SK-N-SH (cell line): ENCODE data around the gene SSNA1.

ENCODE experiments used
- CTCF ChIP-seq: fragments of 200-600 bp; sonication (generic); IDR thresholded peaks from 2 replicates; pipeline ENCODE4 v1.6.1; 2017; ENCODE audit warnings: antibody characterized with exemption, mild to moderate bottlenecking, moderate library complexity
- EP300 ChIP-seq, 2 experiments: IDR thresholded peaks; 2 replicates each; pipeline versions ENCODE4 v1.4.0 to v1.6.1; 2012; ENCODE audit warnings: borderline replicate concordance in 1 of 2, low read depth in 1 of 2, low read length in 1 of 2
- EZH2phosphoT487 ChIP-seq: fragments of 200-600 bp; sonication (generic); IDR thresholded peaks from 2 replicates; pipeline ENCODE4 v1.6.1; 2017; ENCODE audit warnings: low read depth, mixed run types, mild to moderate bottlenecking, antibody characterized with exemption, moderate library complexity, borderline replicate concordance
- FOXM1 ChIP-seq: IDR thresholded peaks from 2 replicates; pipeline ENCODE4 v1.4.0; 2012; ENCODE audit warnings: low read depth, mild to moderate bottlenecking
- JUND ChIP-seq: IDR thresholded peaks from 2 replicates; pipeline ENCODE4 v1.4.0; 2012
- PBX3 ChIP-seq: IDR thresholded peaks from 2 replicates; pipeline ENCODE4; 2012
- POLR2AphosphoS5 ChIP-seq: IDR thresholded peaks from 2 replicates; pipeline ENCODE4 v1.6.1; 2012; ENCODE audit warnings: low read depth, low read length
- RXRA ChIP-seq: IDR thresholded peaks from 2 replicates; pipeline ENCODE4 v1.4.0; 2012; ENCODE audit warnings: low read depth, mild to moderate bottlenecking, borderline replicate concordance
- SMC3 ChIP-seq: IDR thresholded peaks from 2 replicates; pipeline ENCODE4 v1.6.1; 2012; ENCODE audit warnings: low read depth, low read length, improper control_type of control experiment
- TAF1 ChIP-seq: IDR thresholded peaks from 2 replicates; pipeline ENCODE4 v1.6.1; 2012; ENCODE audit warnings: low read depth, mild to moderate bottlenecking, low read length, moderate library complexity, borderline replicate concordance
- YY1 ChIP-seq: IDR thresholded peaks from 2 replicates; pipeline ENCODE4 v1.4.0; 2012; ENCODE audit warnings: low read depth, mild to moderate bottlenecking
- ZBTB33 ChIP-seq: IDR thresholded peaks from 2 replicates; pipeline ENCODE4 v1.4.0; 2012; ENCODE audit warnings: low read depth, borderline replicate concordance

GRCh38 chr9:137204731-137205125 lies 16.3 kb downstream of the SSNA1 start:
- TF ChIP-seq TAF1 (no peak), SMC3 (no peak), EP300 (IDR thresholded peaks at IDR 0.05; ENCODE audit: borderline replicate concordance in 1 of 2, low read depth in 1 of 2, low read length in 1 of 2) (no peak), POLR2AphosphoS5 (no peak), EZH2phosphoT487 (no peak), CTCF (no peak), RXRA (no peak), YY1 (no peak), ZBTB33 (no peak), JUND (no peak), PBX3 (no peak), FOXM1 (no peak)
